Uterine smooth muscle cell (primary cell): Measurements from ENCODE around the gene GCNT1. TPM values are rescaled to one million over a fixed set of nuclear protein-coding genes. Genes with fewer than 3 reads are reported as not detected.

Source experiments
- total RNA-seq: library from RNA; depleted of rRNA; stranded (reverse); fragments of >200 nt; gene quantifications from 2 replicates; pipeline ENCODE4 v1.2.3, GENCODE V29; 2014

Gene GCNT1
- total RNA-seq, result 19.6 and 24.5 TPM in 2 replicates

DNA sequence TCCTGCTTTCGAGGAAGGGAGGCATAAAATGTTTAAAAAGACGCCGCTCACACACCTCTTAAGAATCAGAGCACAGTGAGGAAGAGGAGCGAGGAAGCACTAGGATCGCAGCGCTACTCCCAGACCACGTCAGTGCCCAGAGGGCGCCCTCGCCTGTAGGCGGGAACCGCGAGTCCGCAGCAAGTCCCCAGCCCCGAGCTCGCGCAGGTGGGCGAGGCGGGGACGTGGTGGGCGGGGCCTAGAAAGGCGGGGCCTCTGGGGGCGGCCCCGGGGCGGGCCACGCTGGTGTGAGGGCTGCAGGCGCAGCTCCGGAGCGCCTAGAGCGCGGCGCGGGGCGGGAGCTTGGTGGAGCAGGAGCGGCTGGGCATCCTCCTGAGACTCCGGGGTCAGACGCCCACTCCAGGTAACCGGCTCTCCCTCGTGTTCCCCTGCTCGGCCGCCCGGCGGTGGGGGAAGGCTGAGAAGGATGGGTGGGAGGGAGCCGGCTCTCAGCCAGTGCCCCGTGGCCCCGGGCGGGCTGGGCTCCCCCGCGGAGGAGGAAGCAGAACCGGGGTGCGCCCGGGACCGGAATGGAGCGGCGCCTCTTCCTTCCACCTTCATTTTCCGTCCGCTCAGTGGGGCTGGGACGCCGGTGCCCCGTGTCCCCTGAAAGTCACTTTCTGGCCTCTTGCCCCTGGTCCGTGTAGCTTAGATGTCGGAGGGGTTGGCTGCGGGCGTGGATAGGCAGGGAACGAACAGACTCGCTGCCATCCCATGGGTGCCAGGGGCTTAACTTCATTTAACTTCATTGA lies at the start of gene GCNT1:
Gene GCNT1 (plus strand): TSS at position 280 of the 791 bp plus-strand sequence. CDS start 43,200 bp downstream, outside the sequence.

Other genes with a start within 250 kb of the GCNT1 start
- 23.9 and 25.5 TPM in 2 replicates for gene RFK, start 64.8 kb upstream of the GCNT1 start, total RNA-seq